Hindlimb muscle (tissue), 1 donor: ENCODE data around the gene KCNIP4. TPM values are rescaled to one million over a fixed set of nuclear protein-coding genes. Genes with fewer than 3 reads are reported as not detected.

ENCODE experiments used
- DNase-seq: peaks from one replicate; pipeline ENCODE4 v3.0.0-alpha.2; 2013
- polyA plus RNA-seq: library from polyadenylated mRNA; unstranded; fragments of 120-200 nt; gene quantifications from one replicate; pipeline ENCODE4 v1.2.1, GENCODE V29; 2013; ENCODE audit not compliant: insufficient read length

Gene KCNIP4
- polyA plus RNA-seq, 1 donor: 1.8 TPM

- DNase-seq: no peak
Measured at GRCh38 chr4:21327976-21328700, 620.4 kb downstream of the KCNIP4 start.

- DNase-seq: no peak
Measured at GRCh38 chr4:21320034-21320433, 628.5 kb downstream of the KCNIP4 start.

- no peak for DNase-seq
Measured at GRCh38 chr4:21307709-21308108, 640.9 kb downstream of the KCNIP4 start.

GRCh38 chr4:21304540-21304887, 644.1 kb downstream of the KCNIP4 start:
- DNase-seq: no peak

- no peak for DNase-seq
Measured at GRCh38 chr4:21290562-21290961, 658.0 kb downstream of the KCNIP4 start.

GRCh38 chr4:21276046-21276445, 672.5 kb downstream of the KCNIP4 start:
- no peak for DNase-seq

- no peak for DNase-seq
Measured at GRCh38 chr4:21271439-21272052, 677.0 kb downstream of the KCNIP4 start.

GRCh38 chr4:21248331-21248730, 700.2 kb downstream of the KCNIP4 start:
- DNase-seq: no peak

- no peak for DNase-seq
Measured at GRCh38 chr4:21242163-21242562, 706.4 kb downstream of the KCNIP4 start.

GRCh38 chr4:21226637-21227538, 721.7 kb downstream of the KCNIP4 start:
- no peak for DNase-seq

- no peak for DNase-seq
Measured at GRCh38 chr4:21211846-21212245, 736.7 kb downstream of the KCNIP4 start.

- DNase-seq: no peak
Measured at GRCh38 chr4:21209860-21210259, 738.7 kb downstream of the KCNIP4 start.

- DNase-seq: no peak
Measured at GRCh38 chr4:21205821-21206531, 742.6 kb downstream of the KCNIP4 start.

- DNase-seq: no peak
Measured at GRCh38 chr4:21203416-21203815, 745.2 kb downstream of the KCNIP4 start.

- DNase-seq: no peak
Measured at GRCh38 chr4:21202959-21203358, 745.6 kb downstream of the KCNIP4 start.

GRCh38 chr4:21198683-21199082, 749.9 kb downstream of the KCNIP4 start:
- no peak for DNase-seq

GRCh38 chr4:21195682-21196081, 752.9 kb downstream of the KCNIP4 start:
- DNase-seq: no peak

GRCh38 chr4:21192367-21192766, 756.2 kb downstream of the KCNIP4 start:
- no peak for DNase-seq

- DNase-seq: no peak
Measured at GRCh38 chr4:21191317-21191716, 757.3 kb downstream of the KCNIP4 start.

- DNase-seq: no peak
Measured at GRCh38 chr4:21184788-21185187, 763.8 kb downstream of the KCNIP4 start.

GRCh38 chr4:21181716-21182115, 766.9 kb downstream of the KCNIP4 start:
- DNase-seq: no peak

GRCh38 chr4:21177871-21178270, 770.7 kb downstream of the KCNIP4 start:
- DNase-seq: no peak

- DNase-seq: no peak
Measured at GRCh38 chr4:21177092-21177491, 771.5 kb downstream of the KCNIP4 start.
